Lower lobe of right lung (tissue), 2 donors: ENCODE data around the gene CYP11A1. TPM values are rescaled to one million over a fixed set of nuclear protein-coding genes. Genes with fewer than 3 reads are reported as not detected.

ENCODE experiments used
- ATAC-seq, 2 donors: fragments of 200-7000 bp; cut with Tn5 transposase; one replicate each; pipeline ENCODE4 v1.9.1; 2020 to 2022; ENCODE audit warnings: mild to moderate bottlenecking in 2 of 2, moderate library complexity in 2 of 2
- DNase-seq: peaks from one replicate; pipeline ENCODE4 v3.0.0-alpha.2; 2020
- H3K27ac ChIP-seq: fragments of 200-600 bp; one replicate; pipeline ENCODE4 v1.8.0; 2022
- H3K27me3 ChIP-seq: fragments of 200-600 bp; one replicate; pipeline ENCODE4 v1.8.0; 2022; ENCODE audit warnings: low read depth
- H3K36me3 ChIP-seq: fragments of 200-600 bp; one replicate; pipeline ENCODE4 v1.8.0; 2022; ENCODE audit warnings: mild to moderate bottlenecking
- H3K4me1 ChIP-seq: fragments of 200-600 bp; one replicate; pipeline ENCODE4 v1.8.0; 2022
- H3K4me3 ChIP-seq: fragments of 200-600 bp; one replicate; pipeline ENCODE4 v1.8.0; 2022; ENCODE audit warnings: mild to moderate bottlenecking
- H3K9me3 ChIP-seq: fragments of 200-600 bp; one replicate; pipeline ENCODE4 v1.8.0; 2022
- CTCF ChIP-seq: fragments of 200-600 bp; IDR thresholded peaks from one replicate; pipeline ENCODE4 v1.8.0; 2022; ENCODE audit warnings: antibody characterized with exemption, mild to moderate bottlenecking
- intact Hi-C: fragments of 100-400 bp; cut with DNase I; formaldehyde crosslinking; loops from one replicate; pipeline ENCODE4 v1.11.0; 2022
- total RNA-seq: library from RNA; stranded (reverse); fragmentation: NEBNext Ultra II Directional; extraction: Animal tissue kit (Norgen Biotek cat#: 25700); gene quantifications from one replicate; pipeline ENCODE4 v1.2.1, GENCODE V29; 2021
- donor health status: DM: no; HTN: yes; CAD: no; lungs with severe emphysema.

Gene CYP11A1
- total RNA-seq, 1 donor from 2014 or later = 0.59 TPM

DNA sequence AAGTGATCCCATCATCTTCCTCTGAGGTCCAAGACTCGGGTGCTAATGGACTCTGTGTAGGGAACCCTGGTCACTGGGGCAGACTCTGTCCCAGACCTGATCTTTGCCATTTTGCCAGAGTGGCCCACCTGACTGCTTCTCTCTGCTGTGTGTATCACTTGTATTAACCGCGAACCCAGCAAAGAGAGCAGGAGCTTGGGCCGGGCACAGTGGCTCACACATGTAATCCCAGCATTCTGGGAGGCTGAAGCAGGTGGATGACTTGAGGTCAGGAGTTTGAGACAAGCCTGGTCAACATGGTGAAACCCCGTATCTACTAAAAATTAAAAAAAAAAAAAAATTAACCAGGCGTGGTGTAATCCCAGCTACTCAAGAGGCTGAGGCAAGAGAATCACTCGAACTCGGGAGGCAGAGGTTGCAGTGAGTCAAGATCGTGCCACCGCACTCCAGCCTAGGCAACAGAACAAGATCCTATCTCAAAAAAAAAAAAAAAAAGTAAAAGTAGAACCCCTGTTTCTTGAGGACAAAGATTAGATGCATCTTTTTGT lies 32.9 kb upstream of the CYP11A1 start:
- no peaks in the 10 kb centered on the region for H3K9me3 ChIP-seq
- H3K36me3 ChIP-seq = no peaks in the 10 kb centered on the region
- TF ChIP-seq CTCF = no peak
- no peak for DNase-seq
- intact Hi-C loops = no loop called here
- peaks cover 39% of the 10 kb centered on the region for H3K4me1 ChIP-seq
- no peak for ATAC-seq
- no peak overlapping the region for H3K27ac ChIP-seq
- H3K4me3 ChIP-seq = no peak overlapping the region
- peaks cover 6% of the 10 kb centered on the region for H3K27me3 ChIP-seq

DNA sequence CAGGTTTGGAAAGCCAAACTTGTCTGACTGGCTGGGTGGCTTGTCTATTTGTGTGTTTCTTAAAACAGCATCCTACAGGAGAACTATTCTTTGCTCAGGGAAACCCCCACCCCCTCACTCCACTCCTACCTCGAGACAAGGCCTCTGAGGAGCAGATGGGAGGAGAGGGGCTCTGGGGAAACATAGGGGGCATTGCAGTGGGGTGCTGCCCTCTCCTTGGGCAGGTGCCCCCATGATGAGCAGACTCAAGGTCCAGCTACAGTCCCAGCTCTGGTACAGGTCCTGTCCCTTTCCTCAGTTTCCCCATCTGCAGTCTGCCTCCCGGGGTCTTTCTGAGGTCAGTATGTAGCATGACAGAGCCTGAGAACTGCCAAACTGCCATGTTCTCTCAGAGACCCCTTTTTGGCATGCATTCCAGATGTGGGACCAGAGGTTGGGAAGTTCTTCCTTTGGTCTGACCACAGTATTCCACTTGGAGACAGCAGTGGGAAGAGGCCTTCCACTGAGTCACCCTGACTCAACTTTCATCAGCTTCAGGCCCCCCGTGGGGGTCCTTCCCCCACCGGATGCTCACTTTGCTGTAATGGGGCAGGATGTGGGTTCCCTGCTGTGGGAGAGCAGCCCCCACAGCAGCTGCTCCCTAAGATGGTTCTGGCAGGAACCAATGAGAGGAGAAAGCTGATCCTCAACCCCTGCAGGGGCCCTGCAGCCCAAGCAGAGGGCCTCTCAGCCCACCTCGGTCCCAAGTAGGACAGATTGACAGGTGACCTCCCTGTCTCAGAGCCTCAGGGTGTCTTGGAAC lies 32.3 kb upstream of the CYP11A1 start:
- H3K36me3 ChIP-seq = no peaks in the 10 kb centered on the region
- intact Hi-C loops = no loop called here
- TF ChIP-seq CTCF = no peak
- H3K4me3 ChIP-seq = no peak overlapping the region
- peaks cover 6% of the 10 kb centered on the region for H3K27me3 ChIP-seq
- H3K27ac ChIP-seq = no peak overlapping the region
- no peaks in the 10 kb centered on the region for H3K9me3 ChIP-seq
- H3K4me1 ChIP-seq = peaks cover 39% of the 10 kb centered on the region
- no peak for ATAC-seq
- DNase-seq = no peak

GRCh38 chr15:74399100-74399499 lies 31.7 kb upstream of the CYP11A1 start:
- no peak for DNase-seq
- H3K27ac ChIP-seq = no peak overlapping the region
- no peaks in the 10 kb centered on the region for H3K9me3 ChIP-seq
- no peak overlapping the region for H3K4me3 ChIP-seq
- peaks cover 39% of the 10 kb centered on the region for H3K4me1 ChIP-seq
- TF ChIP-seq CTCF = no peak
- no peaks in the 10 kb centered on the region for H3K36me3 ChIP-seq
- ATAC-seq = no peak
- H3K27me3 ChIP-seq = peaks cover 6% of the 10 kb centered on the region
- intact Hi-C loops = no loop called here

- Histone ChIP-seq H3K9me3 (no peaks in the 10 kb centered on the region), H3K27ac (no peak overlapping the region), H3K36me3 (no peaks in the 10 kb centered on the region), H3K4me3 (no peak overlapping the region), H3K4me1 (peaks cover 33% of the 10 kb centered on the region), H3K27me3 (peaks cover 6% of the 10 kb centered on the region)
- TF ChIP-seq CTCF = no peak
- intact Hi-C loops = no loop called here
- no peak for ATAC-seq
- DNase-seq = no peak
Observed at GRCh38 chr15:74398183-74398582, 30.7 kb upstream of the CYP11A1 start.

GRCh38 chr15:74397239-74398068 lies 30.0 kb upstream of the CYP11A1 start:
- H3K36me3 ChIP-seq = no peaks in the 10 kb centered on the region
- TF ChIP-seq CTCF = no peak
- DNase-seq = no peak
- peak in 1 of 2 donors; percentile 4 for ATAC-seq
- peaks cover 6% of the 10 kb centered on the region for H3K27me3 ChIP-seq
- peaks cover 25% of the 10 kb centered on the region for H3K4me1 ChIP-seq
- no peak overlapping the region for H3K4me3 ChIP-seq
- intact Hi-C loops = no loop called here
- H3K27ac ChIP-seq = no peak overlapping the region
- no peaks in the 10 kb centered on the region for H3K9me3 ChIP-seq
